Measurements from ENCODE around the gene ZDHHC7.

ZDHHC7 gene

GRCh38 chr16:85025781-85026653 lies 14.7 kb upstream of the ZDHHC7 start:
- TF ChIP-seq CSDC2 (CRISPR knock-in tag; IDR thresholded peaks at IDR 0.05) (no peak), POU6F1 (CRISPR knock-in tag; IDR thresholded peaks at IDR 0.05; ENCODE audit: borderline replicate concordance, low read depth) (no peak), OSR1 (CRISPR knock-in tag; IDR thresholded peaks at IDR 0.05) (no peak), ZNF70 (CRISPR knock-in tag; IDR thresholded peaks at IDR 0.05) (no peak), ZNF8 (CRISPR knock-in tag; IDR thresholded peaks at IDR 0.05) (no peak)
- no peak for ATAC-seq

- ATAC-seq: no peak
- no peak for TF ChIP-seq OSR1 (CRISPR knock-in tag; IDR thresholded peaks at IDR 0.05)
- no peak for TF ChIP-seq GLIS3 (CRISPR knock-in tag; IDR thresholded peaks at IDR 0.05)
- no peak for TF ChIP-seq CREB5 (CRISPR knock-in tag; IDR thresholded peaks at IDR 0.05; ENCODE audit: low read depth)
- no peak for TF ChIP-seq ISL1 (CRISPR knock-in tag; IDR thresholded peaks at IDR 0.05)
- no peak for TF ChIP-seq TSHZ2 (CRISPR knock-in tag; IDR thresholded peaks at IDR 0.05)
- no peak for TF ChIP-seq ARNTL (CRISPR knock-in tag; IDR thresholded peaks at IDR 0.05; ENCODE audit: borderline replicate concordance, low read depth)
- TF ChIP-seq ZC3H10 (CRISPR knock-in tag; IDR thresholded peaks at IDR 0.05): no peak
- TF ChIP-seq TCF4 (CRISPR knock-in tag; IDR thresholded peaks at IDR 0.05; ENCODE audit: borderline replicate concordance): no peak
- TF ChIP-seq ZNF70 (CRISPR knock-in tag; IDR thresholded peaks at IDR 0.05): no peak
- no peak for TF ChIP-seq PPARA (CRISPR knock-in tag; IDR thresholded peaks at IDR 0.05; ENCODE audit: borderline replicate concordance)
- TF ChIP-seq PATZ1 (CRISPR knock-in tag; IDR thresholded peaks at IDR 0.05; ENCODE audit: borderline replicate concordance): no peak
- TF ChIP-seq ZNF8 (CRISPR knock-in tag; IDR thresholded peaks at IDR 0.05): no peak
- TF ChIP-seq POU6F1 (CRISPR knock-in tag; IDR thresholded peaks at IDR 0.05; ENCODE audit: borderline replicate concordance, low read depth): no peak
- TF ChIP-seq ESRRG (CRISPR knock-in tag; IDR thresholded peaks at IDR 0.05): no peak
- no peak for TF ChIP-seq TOX (CRISPR knock-in tag; IDR thresholded peaks at IDR 0.05; ENCODE audit: borderline replicate concordance)
- no peak for TF ChIP-seq BACH2 (CRISPR knock-in tag; IDR thresholded peaks at IDR 0.05; ENCODE audit: borderline replicate concordance)
- TF ChIP-seq CSDC2 (CRISPR knock-in tag; IDR thresholded peaks at IDR 0.05): no peak
- no peak for TF ChIP-seq CSRNP3 (CRISPR knock-in tag; IDR thresholded peaks at IDR 0.05)
- no peak for TF ChIP-seq ZNF565 (CRISPR knock-in tag; conservative IDR thresholded peaks at IDR 0.05; ENCODE audit: low read depth)
Measured at GRCh38 chr16:85019659-85020245, 8.4 kb upstream of the ZDHHC7 start.
